Activated T-cell treated with anti-CD3 and anti-CD28 coated beads for 1 hour (primary cell): ENCODE measurements around the gene PILRB.
"Not testable (repeated sequence)": the region's sequence is repeated elsewhere in the genome, so short reads cannot be mapped to it uniquely, and the experiment has no call there.

ENCODE experiments used
- DNase-seq: peaks from one replicate; pipeline ENCODE4 v3.0.0-alpha.2; 2020; ENCODE audit warnings: low read depth

The PILRB gene

GRCh38 chr7:100376066-100376465 lies 18.1 kb downstream of the PILRB start:
- DNase-seq, result no peak

GRCh38 chr7:100378114-100378755 lies 20.3 kb downstream of the PILRB start:
- DNase-seq, result no peak

GRCh38 chr7:100380196-100380595 lies 22.3 kb downstream of the PILRB start:
- DNase-seq, result no peak

GRCh38 chr7:100381531-100382233 lies 23.8 kb downstream of the PILRB start:
- not testable (repeated sequence) for DNase-seq

GRCh38 chr7:100382234-100382853 lies 24.4 kb downstream of the PILRB start:
- not testable (repeated sequence) for DNase-seq

- DNase-seq, result no peak
These were observed 26.8 kb downstream of the PILRB start for GRCh38 chr7:100384628-100385294.

GRCh38 chr7:100386940-100387339 lies 29.0 kb downstream of the PILRB start:
- no peak for DNase-seq

GRCh38 chr7:100387695-100388094 lies 29.8 kb downstream of the PILRB start:
- DNase-seq, result no peak

GRCh38 chr7:100389437-100390088 lies 31.6 kb downstream of the PILRB start:
- no peak for DNase-seq

GRCh38 chr7:100390286-100391009 lies 32.5 kb downstream of the PILRB start:
- no peak for DNase-seq

- DNase-seq, result no peak
These were observed 35.5 kb downstream of the PILRB start for GRCh38 chr7:100393233-100393905.

- DNase-seq, result no peak
These were observed 36.2 kb downstream of the PILRB start for GRCh38 chr7:100394077-100394476.

GRCh38 chr7:100396421-100396982 lies 38.6 kb downstream of the PILRB start:
- DNase-seq, result no peak

GRCh38 chr7:100397315-100398081 lies 39.6 kb downstream of the PILRB start:
- DNase-seq, result no peak

- DNase-seq, result no peak
These were observed 40.3 kb downstream of the PILRB start for GRCh38 chr7:100398239-100398638.

GRCh38 chr7:100400041-100400440 lies 42.1 kb downstream of the PILRB start:
- no peak for DNase-seq

- DNase-seq, result no peak
These were observed 42.7 kb downstream of the PILRB start for GRCh38 chr7:100400656-100401055.

GRCh38 chr7:100401811-100402210 lies 43.9 kb downstream of the PILRB start:
- no peak for DNase-seq

GRCh38 chr7:100402241-100402640 lies 44.3 kb downstream of the PILRB start:
- DNase-seq, result no peak

- DNase-seq, result no peak
These were observed 48.9 kb downstream of the PILRB start for GRCh38 chr7:100406767-100407166.
